Stomach (tissue), 4 donors: Measurements from ENCODE around the gene PPM1K.

Source experiments
- POLR2A ChIP-seq, 4 donors: fragments of 450-650 bp; IDR thresholded peaks; one replicate each; pipeline ENCODE4 v1.6.1; 2016; ENCODE audit warnings: antibody characterized with exemption in 4 of 4, control low read depth in 2 of 4, mild to moderate bottlenecking in 1 of 4, moderate library complexity in 1 of 4
- POLR2AphosphoS5 ChIP-seq, 3 donors: sonication (generic); formaldehyde crosslinking; IDR thresholded peaks; one replicate each; pipeline ENCODE4 v1.6.1; 2016; ENCODE audit warnings: antibody characterized with exemption in 3 of 3
- TF ChIP-seq, protein P1 (sequence below), 7 experiments: fragments of 450-650 bp in 4 of 7; fragments of 200-600 bp in 3 of 7; sonication (generic) in 3 of 7; IDR thresholded peaks; one replicate each; pipeline ENCODE4 v1.5.1; 2016 to 2019; ENCODE audit warnings: antibody characterized with exemption in 7 of 7, control low read depth in 2 of 7, mild to moderate bottlenecking in 1 of 7

DNA sequence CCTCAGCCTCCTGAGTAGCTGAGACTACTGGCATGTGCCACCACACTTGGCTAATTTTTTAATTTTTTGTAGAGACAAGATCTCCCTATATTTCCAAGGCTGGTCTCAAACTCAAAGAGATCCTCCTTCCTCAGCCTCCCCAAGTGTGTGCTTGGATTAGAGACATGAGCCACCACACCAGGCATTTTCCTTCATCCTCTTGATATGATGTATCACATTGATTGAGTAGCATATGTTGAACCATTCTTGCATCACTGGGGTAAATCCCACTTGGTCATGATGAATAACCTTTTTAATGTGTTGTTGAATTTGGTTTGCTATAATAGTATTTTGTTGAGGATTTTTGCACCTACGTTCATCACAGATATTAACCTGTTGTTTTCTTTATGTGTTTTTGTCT, 24.2 kb upstream of the PPM1K start:
- TF ChIP-seq, protein P1, sequence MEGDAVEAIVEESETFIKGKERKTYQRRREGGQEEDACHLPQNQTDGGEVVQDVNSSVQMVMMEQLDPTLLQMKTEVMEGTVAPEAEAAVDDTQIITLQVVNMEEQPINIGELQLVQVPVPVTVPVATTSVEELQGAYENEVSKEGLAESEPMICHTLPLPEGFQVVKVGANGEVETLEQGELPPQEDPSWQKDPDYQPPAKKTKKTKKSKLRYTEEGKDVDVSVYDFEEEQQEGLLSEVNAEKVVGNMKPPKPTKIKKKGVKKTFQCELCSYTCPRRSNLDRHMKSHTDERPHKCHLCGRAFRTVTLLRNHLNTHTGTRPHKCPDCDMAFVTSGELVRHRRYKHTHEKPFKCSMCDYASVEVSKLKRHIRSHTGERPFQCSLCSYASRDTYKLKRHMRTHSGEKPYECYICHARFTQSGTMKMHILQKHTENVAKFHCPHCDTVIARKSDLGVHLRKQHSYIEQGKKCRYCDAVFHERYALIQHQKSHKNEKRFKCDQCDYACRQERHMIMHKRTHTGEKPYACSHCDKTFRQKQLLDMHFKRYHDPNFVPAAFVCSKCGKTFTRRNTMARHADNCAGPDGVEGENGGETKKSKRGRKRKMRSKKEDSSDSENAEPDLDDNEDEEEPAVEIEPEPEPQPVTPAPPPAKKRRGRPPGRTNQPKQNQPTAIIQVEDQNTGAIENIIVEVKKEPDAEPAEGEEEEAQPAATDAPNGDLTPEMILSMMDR (IDR thresholded peaks at IDR 0.05) = no peak
- no peak for TF ChIP-seq POLR2AphosphoS5 (IDR thresholded peaks at IDR 0.05)
- TF ChIP-seq POLR2A (IDR thresholded peaks at IDR 0.05) = no peak
